GM21447 (cell line): ENCODE results near the gene IDH2.
A peak's percentile ranks its signal among the peaks of the same experiment; 100 is the strongest.

ENCODE experiments used
- ATAC-seq: cut with Tn5 transposase; IDR thresholded peaks from one replicate; pipeline ENCODE4 v1.9.1; 2021; ENCODE audit not compliant: unreplicated experiment

The IDH2 gene

GRCh38 chr15:90044916-90045371, 57.3 kb downstream of the IDH2 start:
- no peak for ATAC-seq

- no peak for ATAC-seq
These were observed 58.1 kb downstream of the IDH2 start for GRCh38 chr15:90044191-90044590.

GRCh38 chr15:90043530-90044010, 58.7 kb downstream of the IDH2 start:
- no peak for ATAC-seq

GRCh38 chr15:90042766-90043529, 59.3 kb downstream of the IDH2 start:
- no peak for ATAC-seq

- ATAC-seq, result no peak
These were observed 59.9 kb downstream of the IDH2 start for GRCh38 chr15:90042356-90042755.

- ATAC-seq, result no peak
These were observed 61.6 kb downstream of the IDH2 start for GRCh38 chr15:90040618-90041017.

- ATAC-seq, result no peak
These were observed 62.3 kb downstream of the IDH2 start for GRCh38 chr15:90039996-90040395.

GRCh38 chr15:90038632-90039095, 63.6 kb downstream of the IDH2 start:
- ATAC-seq, result no peak

GRCh38 chr15:90037961-90038631, 64.2 kb downstream of the IDH2 start:
- ATAC-seq, result peak; percentile 69

- ATAC-seq, result no peak
These were observed 64.8 kb downstream of the IDH2 start for GRCh38 chr15:90037511-90037860.

- ATAC-seq, result no peak
These were observed 65.3 kb downstream of the IDH2 start for GRCh38 chr15:90036806-90037510.

- no peak for ATAC-seq
These were observed 65.9 kb downstream of the IDH2 start for GRCh38 chr15:90036343-90036742.

- no peak for ATAC-seq
These were observed 66.4 kb downstream of the IDH2 start for GRCh38 chr15:90035840-90036230.

GRCh38 chr15:90035095-90035839, 67.0 kb downstream of the IDH2 start:
- no peak for ATAC-seq

GRCh38 chr15:90033448-90033847, 68.8 kb downstream of the IDH2 start:
- ATAC-seq, result no peak
